HUES48 (cell line): Measurements from ENCODE around the gene ANXA2.
"Not testable (repeated sequence)": the region's sequence is repeated elsewhere in the genome, so short reads cannot be mapped to it uniquely, and the experiment has no call there.

Experiments
- H3K27ac ChIP-seq: one replicate; pipeline ENCODE4 v1.7.0; 2013; ENCODE audit warnings: low read depth, low read length, inconsistent platforms
- H3K27me3 ChIP-seq: 2 replicates; pipeline ENCODE4 v1.6.1; 2013; ENCODE audit warnings: mild to moderate bottlenecking, low read length; ENCODE audit not compliant: control insufficient read depth, insufficient read depth
- H3K36me3 ChIP-seq: 2 replicates; pipeline ENCODE4 v1.6.1; 2013; ENCODE audit warnings: low read length; ENCODE audit not compliant: control insufficient read depth, insufficient read depth
- H3K4me1 ChIP-seq: 2 replicates; pipeline ENCODE4 v1.6.1; 2013; ENCODE audit warnings: mild to moderate bottlenecking, low read length; ENCODE audit not compliant: control insufficient read depth, insufficient read depth
- H3K4me3 ChIP-seq: 2 replicates; pipeline ENCODE4 v1.5.1; 2013; ENCODE audit warnings: mild to moderate bottlenecking, low read depth, low read length
- H3K9ac ChIP-seq: 2 replicates; pipeline ENCODE4 v1.6.1; 2013; ENCODE audit warnings: mild to moderate bottlenecking, low read depth, low read length, moderate library complexity
- H3K9me3 ChIP-seq: 2 replicates; pipeline ENCODE4 v1.6.1; 2013; ENCODE audit warnings: low read length; ENCODE audit not compliant: control insufficient read depth, insufficient read depth

Gene ANXA2

GRCh38 chr15:60364612-60364924, 33.2 kb downstream of the ANXA2 start:
- Histone ChIP-seq H3K36me3 (peaks cover 39% of the 10 kb centered on the region), H3K9ac (no peak overlapping the region)

DNA sequence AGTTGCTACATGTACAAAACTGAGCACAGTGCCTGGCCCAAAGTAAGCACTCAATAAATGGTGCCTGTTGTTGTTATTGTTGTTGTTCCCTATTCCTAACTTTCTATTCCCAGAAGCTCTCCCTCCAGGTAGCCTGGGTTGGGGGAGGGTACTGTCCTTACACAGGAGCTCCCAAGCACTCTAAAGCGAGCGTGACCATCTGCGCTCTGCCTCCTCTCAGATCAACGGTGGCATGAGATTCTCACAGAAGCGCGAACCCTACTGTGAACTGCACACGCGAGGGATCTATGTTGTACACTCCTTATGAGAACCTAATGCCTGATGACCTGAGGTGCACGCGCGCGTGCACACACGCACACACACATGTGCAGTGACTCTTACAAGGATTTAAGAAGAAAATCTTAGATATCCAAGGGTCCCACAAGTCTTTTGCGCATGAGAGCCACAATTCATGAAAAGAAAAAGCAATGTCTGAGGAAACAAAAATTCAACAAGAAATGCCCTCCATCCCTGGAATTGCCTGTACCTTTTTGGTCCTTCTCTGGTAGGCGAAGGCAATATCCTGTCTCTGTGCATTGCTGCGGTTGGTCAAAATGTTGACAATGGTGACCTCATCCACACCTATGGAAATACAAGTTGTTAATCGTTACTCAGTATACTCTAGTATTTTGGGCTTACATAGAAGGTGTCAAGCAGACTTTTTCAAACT, 33.7 kb downstream of the ANXA2 start:
- H3K4me3 ChIP-seq = no peak overlapping the region
- no peaks in the 10 kb centered on the region for H3K9me3 ChIP-seq
- no peaks in the 10 kb centered on the region; the same call in 1 of the 2 replicates for H3K4me1 ChIP-seq
- no peak overlapping the region for H3K27ac ChIP-seq
- H3K9ac ChIP-seq = no peak overlapping the region
- peaks cover 8% of the 10 kb centered on the region for H3K27me3 ChIP-seq
- peaks cover 44% of the 10 kb centered on the region for H3K36me3 ChIP-seq

More at GRCh38 chr15:60364612-60364924, 33.2 kb downstream of the ANXA2 start:
- Histone ChIP-seq H3K27ac (no peak overlapping the region), H3K4me1 (no peaks in the 10 kb centered on the region; the same call in 1 of the 2 replicates), H3K4me3 (no peak overlapping the region), H3K27me3 (peaks cover 13% of the 10 kb centered on the region), H3K9me3 (no peaks in the 10 kb centered on the region)

DNA sequence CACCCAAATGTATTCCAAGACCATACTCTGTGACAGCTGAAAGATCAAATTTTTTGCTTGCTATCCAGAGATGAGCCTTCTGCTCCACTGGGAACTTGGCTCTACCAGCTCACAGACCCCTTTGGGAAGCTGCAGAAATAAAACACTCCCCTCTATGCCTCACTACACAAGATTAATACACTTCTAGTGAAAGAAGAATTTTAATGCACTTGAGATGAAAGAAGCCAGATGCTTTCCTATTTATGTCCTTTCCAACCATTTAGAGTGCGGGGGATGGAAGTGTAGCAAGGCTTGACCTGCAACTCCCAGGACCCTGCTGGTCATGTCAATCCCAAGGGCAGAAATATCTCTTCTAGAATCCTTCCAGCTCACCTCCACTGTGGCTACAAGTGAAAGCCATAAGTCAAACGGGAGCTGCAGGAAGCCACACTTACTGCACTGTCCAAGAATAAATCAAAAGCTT, 34.7 kb downstream of the ANXA2 start:
- H3K36me3 ChIP-seq = peaks cover 53% of the 10 kb centered on the region
- no peaks in the 10 kb centered on the region for H3K4me1 ChIP-seq
- no peaks in the 10 kb centered on the region for H3K9me3 ChIP-seq
- no peak overlapping the region for H3K27ac ChIP-seq
- no peaks in the 10 kb centered on the region for H3K27me3 ChIP-seq
- no peak overlapping the region for H3K4me3 ChIP-seq
- no peak overlapping the region for H3K9ac ChIP-seq

GRCh38 chr15:60362321-60363086, 35.3 kb downstream of the ANXA2 start:
- H3K27ac ChIP-seq = no peak overlapping the region

GRCh38 chr15:60359738-60360137, 38.0 kb downstream of the ANXA2 start:
- H3K9ac ChIP-seq, H3K4me1 ChIP-seq, H3K4me3 ChIP-seq, H3K27ac ChIP-seq, H3K9me3 ChIP-seq, H3K27me3 ChIP-seq: not testable (repeated sequence)
- H3K36me3 ChIP-seq = peaks cover 78% of the 10 kb centered on the region

More at GRCh38 chr15:60362321-60363086, 35.3 kb downstream of the ANXA2 start:
- Histone ChIP-seq H3K4me3 (no peak overlapping the region), H3K27me3 (no peaks in the 10 kb centered on the region), H3K4me1 (no peaks in the 10 kb centered on the region), H3K36me3 (peaks cover 54% of the 10 kb centered on the region), H3K9ac (no peak overlapping the region), H3K9me3 (no peaks in the 10 kb centered on the region)

GRCh38 chr15:60358935-60359682, 38.7 kb downstream of the ANXA2 start:
- H3K36me3 ChIP-seq = peaks cover 77% of the 10 kb centered on the region
- H3K27me3 ChIP-seq = no peaks in the 10 kb centered on the region
- H3K4me1 ChIP-seq = no peaks in the 10 kb centered on the region

GRCh38 chr15:60356832-60357231, 41.0 kb downstream of the ANXA2 start:
- Histone ChIP-seq H3K4me1 (no peaks in the 10 kb centered on the region), H3K27me3 (no peaks in the 10 kb centered on the region), H3K9ac (no peak overlapping the region), H3K9me3 (no peaks in the 10 kb centered on the region), H3K36me3 (peaks cover 81% of the 10 kb centered on the region), H3K27ac (no peak overlapping the region), H3K4me3 (no peak overlapping the region)

More at GRCh38 chr15:60358935-60359682, 38.7 kb downstream of the ANXA2 start:
- Histone ChIP-seq H3K9ac (no peak overlapping the region), H3K9me3 (no peaks in the 10 kb centered on the region), H3K27ac (no peak overlapping the region), H3K4me3 (no peak overlapping the region)

GRCh38 chr15:60355148-60355857, 42.5 kb downstream of the ANXA2 start:
- H3K36me3 ChIP-seq = peaks cover 85% of the 10 kb centered on the region
- H3K27ac ChIP-seq = no peak overlapping the region
- H3K9ac ChIP-seq = no peak overlapping the region
- H3K27me3 ChIP-seq = no peaks in the 10 kb centered on the region
- no peak overlapping the region for H3K4me3 ChIP-seq
- H3K9me3 ChIP-seq = no peaks in the 10 kb centered on the region
- no peaks in the 10 kb centered on the region for H3K4me1 ChIP-seq

- H3K9me3 ChIP-seq = no peaks in the 10 kb centered on the region
- no peaks in the 10 kb centered on the region for H3K4me1 ChIP-seq
- no peak overlapping the region for H3K4me3 ChIP-seq
- peaks cover 80% of the 10 kb centered on the region for H3K36me3 ChIP-seq
- H3K27ac ChIP-seq = no peak overlapping the region
- H3K9ac ChIP-seq = no peak overlapping the region
- H3K27me3 ChIP-seq = no peaks in the 10 kb centered on the region
Observed at GRCh38 chr15:60353245-60353920, 44.4 kb downstream of the ANXA2 start.

GRCh38 chr15:60352525-60352924, 45.3 kb downstream of the ANXA2 start:
- Histone ChIP-seq H3K27me3 (no peaks in the 10 kb centered on the region), H3K27ac (no peak overlapping the region), H3K4me1 (peaks cover 7% of the 10 kb centered on the region), H3K9ac (no peak overlapping the region), H3K36me3 (peaks cover 84% of the 10 kb centered on the region), H3K4me3 (no peak overlapping the region), H3K9me3 (no peaks in the 10 kb centered on the region)
